C4-2B (cell line): ENCODE results near the gene CEP250.

Source experiments
- ZFX ChIP-seq: fragments of 450-650 bp; IDR thresholded peaks from 2 replicates; pipeline ENCODE4 v1.6.1; 2017
- TF ChIP-seq, protein P1 (sequence below): fragments of 450-650 bp; conservative IDR thresholded peaks from 2 replicates; pipeline ENCODE4 v1.5.1; 2017; ENCODE audit warnings: mild to moderate bottlenecking

DNA sequence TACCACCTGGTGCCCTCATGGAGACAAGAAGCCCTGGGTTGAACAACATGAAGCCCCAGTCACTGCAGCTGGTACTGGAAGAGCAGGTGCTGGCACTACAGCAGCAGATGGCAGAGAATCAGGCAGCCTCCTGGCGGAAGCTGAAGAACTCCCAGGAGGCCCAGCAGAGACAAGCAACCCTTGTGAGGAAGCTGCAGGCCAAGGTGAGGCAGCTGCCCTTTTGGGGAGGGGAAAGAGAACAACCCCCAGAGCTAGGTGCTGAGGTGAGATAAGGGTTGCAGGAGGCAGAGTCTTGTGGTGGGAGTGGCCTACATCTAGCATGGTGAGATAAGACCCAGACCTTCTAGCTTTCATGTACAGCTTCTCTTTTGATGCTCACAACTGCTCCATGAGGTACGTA is 7.0 kb downstream of the CEP250 start:
- TF ChIP-seq, protein P1, sequence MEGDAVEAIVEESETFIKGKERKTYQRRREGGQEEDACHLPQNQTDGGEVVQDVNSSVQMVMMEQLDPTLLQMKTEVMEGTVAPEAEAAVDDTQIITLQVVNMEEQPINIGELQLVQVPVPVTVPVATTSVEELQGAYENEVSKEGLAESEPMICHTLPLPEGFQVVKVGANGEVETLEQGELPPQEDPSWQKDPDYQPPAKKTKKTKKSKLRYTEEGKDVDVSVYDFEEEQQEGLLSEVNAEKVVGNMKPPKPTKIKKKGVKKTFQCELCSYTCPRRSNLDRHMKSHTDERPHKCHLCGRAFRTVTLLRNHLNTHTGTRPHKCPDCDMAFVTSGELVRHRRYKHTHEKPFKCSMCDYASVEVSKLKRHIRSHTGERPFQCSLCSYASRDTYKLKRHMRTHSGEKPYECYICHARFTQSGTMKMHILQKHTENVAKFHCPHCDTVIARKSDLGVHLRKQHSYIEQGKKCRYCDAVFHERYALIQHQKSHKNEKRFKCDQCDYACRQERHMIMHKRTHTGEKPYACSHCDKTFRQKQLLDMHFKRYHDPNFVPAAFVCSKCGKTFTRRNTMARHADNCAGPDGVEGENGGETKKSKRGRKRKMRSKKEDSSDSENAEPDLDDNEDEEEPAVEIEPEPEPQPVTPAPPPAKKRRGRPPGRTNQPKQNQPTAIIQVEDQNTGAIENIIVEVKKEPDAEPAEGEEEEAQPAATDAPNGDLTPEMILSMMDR = no peak
- no peak for TF ChIP-seq ZFX
